Choroid plexus epithelial cell (primary cell): ENCODE data around the gene MXD1.

Experiments used
- DNase-seq: peaks from one replicate; pipeline ENCODE4 v3.0.0-alpha.2; 2010; ENCODE audit warnings: low read depth
- H3K4me3 ChIP-seq: 2 replicates; pipeline ENCODE4 v1.5.1; 2011; ENCODE audit warnings: low read depth, mild to moderate bottlenecking, control low read depth, low read length, moderate library complexity
- CTCF ChIP-seq: conservative IDR thresholded peaks from 2 replicates; pipeline ENCODE4 v1.5.1; 2011; ENCODE audit warnings: low read depth, mild to moderate bottlenecking, control low read depth, inconsistent platforms, low read length, moderate library complexity

MXD1 gene

GRCh38 chr2:69918401-69918800, 3.5 kb downstream of the MXD1 start:
- H3K4me3 ChIP-seq: no peak overlapping the region
- no peak for DNase-seq
- no peak for TF ChIP-seq CTCF

- DNase-seq: no peak
- H3K4me3 ChIP-seq: no peak overlapping the region
- TF ChIP-seq CTCF: no peak
Observed at GRCh38 chr2:69923116-69923515, 8.2 kb downstream of the MXD1 start.

GRCh38 chr2:69926849-69927515, 12.1 kb downstream of the MXD1 start:
- DNase-seq: peak; percentile 92
- H3K4me3 ChIP-seq: no peak overlapping the region
- no peak for TF ChIP-seq CTCF

GRCh38 chr2:69931832-69932595, 17.1 kb downstream of the MXD1 start:
- no peak overlapping the region for H3K4me3 ChIP-seq
- no peak for TF ChIP-seq CTCF
- no peak for DNase-seq

GRCh38 chr2:69932596-69932922, 17.6 kb downstream of the MXD1 start:
- no peak for TF ChIP-seq CTCF
- no peak overlapping the region for H3K4me3 ChIP-seq

GRCh38 chr2:69933254-69933828, 18.4 kb downstream of the MXD1 start:
- no peak overlapping the region for H3K4me3 ChIP-seq
- DNase-seq: no peak
- no peak for TF ChIP-seq CTCF

More at GRCh38 chr2:69932596-69932922, 17.6 kb downstream of the MXD1 start:
- DNase-seq: no peak
